Measurements from ENCODE around the gene COL18A1.
"Not testable (repeated sequence)": the region's sequence is repeated elsewhere in the genome, so short reads cannot be mapped to it uniquely, and the experiment has no call there.

The COL18A1 gene

DNA sequence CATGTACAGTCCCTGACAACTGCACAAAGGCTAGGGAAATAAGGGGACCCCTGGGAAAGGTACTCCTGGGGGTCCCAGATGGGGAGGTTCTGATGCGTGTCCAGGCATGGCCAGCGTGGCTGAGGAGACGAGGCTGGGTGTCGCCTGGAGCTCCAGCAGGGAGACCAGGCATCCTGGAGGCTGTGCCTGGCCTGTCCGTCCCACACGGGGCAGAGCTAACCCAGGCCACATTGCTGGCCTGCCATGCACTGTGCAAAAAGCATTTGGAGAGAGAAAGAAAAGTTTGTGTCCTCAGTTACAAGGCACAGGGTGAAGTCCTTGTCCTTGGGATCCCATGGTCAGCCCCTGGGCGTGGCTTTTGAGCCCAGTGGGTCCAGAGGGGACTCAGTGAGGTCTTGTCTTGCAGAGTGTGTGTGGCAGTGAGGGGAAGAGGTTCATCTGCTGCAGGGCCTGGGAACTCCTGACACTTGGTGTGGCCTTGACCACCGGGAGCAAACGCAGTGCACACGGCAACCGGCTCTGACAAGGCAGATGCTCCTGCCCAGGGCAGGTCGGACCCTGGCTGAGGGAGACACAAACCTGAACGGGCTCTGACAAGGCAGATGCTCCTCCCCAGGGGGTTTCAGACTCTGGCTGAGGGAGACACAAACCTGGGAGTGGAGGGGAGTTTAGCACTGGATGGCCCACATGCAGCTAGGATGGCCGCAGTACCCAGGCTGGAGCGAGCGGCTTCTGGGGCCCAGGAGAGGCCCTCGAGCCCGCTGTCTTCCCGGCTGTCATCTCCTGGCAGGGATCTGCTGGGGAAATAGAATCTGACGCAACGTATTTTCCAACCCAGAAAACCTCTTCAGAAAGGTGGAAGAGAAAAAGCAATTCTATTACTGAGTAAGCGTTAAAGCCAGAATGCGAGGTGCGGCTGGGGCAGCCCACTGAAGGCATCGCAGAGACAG, 37.3 kb upstream of the COL18A1 start:
- DNase-seq = no peak

DNA sequence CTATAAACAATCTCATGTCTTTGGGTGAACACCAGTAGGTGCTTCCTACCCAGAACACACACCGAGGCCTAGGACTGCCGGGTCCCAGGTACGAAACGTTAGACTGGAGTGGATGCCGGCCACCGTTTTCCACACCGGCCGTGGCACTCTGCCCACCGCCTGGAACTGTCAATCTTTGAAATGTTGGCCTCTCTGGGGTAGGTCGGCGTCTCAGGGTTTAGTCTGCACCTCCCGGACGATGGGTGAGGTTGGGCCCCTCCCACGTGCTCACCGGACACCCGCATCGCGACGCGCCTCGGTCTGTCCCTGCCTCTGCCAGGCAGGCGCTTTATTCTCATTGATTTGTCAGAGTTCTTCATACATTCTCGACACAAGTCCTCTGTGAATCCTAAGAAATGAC, 35.9 kb upstream of the COL18A1 start:
- not testable (repeated sequence) for DNase-seq

DNA sequence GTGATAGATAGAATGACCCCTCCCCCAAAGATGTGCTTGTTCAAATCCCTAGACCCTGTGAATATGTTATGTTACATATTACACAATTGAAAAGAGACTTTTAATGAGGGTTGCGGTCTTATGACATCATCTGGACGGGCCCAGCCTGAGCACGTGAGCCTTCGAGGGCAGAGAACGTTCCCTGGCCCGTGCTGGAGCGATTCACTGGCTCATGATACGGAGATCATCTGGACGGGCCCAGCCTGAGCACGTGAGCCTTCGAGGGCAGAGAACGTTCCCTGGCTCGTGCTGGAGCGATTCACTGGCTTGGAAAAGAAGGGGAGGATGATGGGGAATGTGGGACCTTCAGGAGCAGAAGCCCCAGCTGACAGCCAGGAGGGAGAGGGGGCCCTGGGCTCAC, 34.4 kb upstream of the COL18A1 start:
- DNase-seq = no peak

DNA sequence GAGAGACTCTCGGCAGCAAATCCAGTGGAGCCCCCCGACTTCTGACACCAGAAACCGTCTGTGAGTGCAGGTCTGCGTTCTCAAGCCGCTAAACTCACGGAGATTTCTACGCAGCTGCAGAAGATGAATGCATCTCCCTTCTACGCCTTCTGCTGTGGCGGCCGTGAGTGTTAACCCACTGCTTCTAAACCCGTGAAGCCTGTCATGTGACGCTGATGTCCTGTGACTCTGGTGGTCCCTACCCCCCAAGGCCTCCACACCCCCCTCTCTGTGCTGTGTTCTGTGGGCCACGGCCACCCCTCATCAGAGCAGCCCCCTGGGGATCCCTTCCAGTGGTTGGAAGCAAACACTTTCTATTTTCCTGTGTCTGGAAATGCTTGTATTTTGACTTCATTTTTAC, 33.9 kb upstream of the COL18A1 start:
- DNase-seq = no peak

DNA sequence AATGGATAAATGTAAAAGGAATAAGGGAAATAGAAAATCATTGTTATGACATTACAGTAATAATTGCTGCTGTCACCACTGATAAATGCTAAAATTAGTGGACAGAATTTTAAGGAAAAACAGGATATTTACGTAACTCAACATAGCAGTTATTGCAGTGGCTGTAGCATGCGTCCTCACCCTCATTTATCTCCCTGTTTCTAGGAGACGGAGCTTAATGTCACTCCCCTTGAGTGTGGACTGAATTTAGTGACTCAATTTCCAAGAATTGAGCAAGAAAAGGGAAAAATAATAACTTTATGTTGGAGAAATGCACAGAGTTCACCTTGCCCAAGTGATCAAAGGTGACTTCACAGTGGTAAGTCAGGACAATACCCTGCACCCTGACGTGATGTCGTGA, 33.3 kb upstream of the COL18A1 start:
- no peak for DNase-seq

DNA sequence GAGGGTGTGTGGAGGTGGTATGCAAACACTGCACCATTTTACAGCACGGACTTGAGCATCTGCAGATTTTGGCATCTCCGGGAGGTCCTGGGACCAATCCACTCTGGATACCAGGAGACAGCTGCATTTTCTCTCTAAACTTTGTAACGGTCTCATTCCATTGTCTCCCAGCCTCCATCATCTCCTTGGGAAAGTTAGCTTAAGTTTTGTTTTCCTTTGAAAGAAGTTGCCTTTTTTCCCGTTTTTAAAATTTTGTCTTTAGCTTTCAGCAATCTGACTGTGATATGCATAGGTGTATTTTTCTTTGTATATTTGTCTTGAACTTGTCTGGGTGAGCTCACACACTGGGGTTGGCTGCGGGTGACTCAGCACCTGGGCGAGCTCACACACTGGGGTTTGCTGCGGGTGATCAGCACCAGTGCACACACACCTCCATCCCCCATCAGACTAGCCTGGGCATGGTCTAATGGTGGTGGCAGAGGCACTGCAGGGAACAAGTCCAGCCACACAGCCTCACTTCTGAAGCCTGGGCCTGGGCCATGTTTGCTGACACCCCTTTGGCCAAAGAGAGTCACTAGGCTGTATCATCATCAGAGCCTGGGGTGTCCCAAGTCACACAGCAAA, 32.1 kb upstream of the COL18A1 start:
- no peak for DNase-seq

DNA sequence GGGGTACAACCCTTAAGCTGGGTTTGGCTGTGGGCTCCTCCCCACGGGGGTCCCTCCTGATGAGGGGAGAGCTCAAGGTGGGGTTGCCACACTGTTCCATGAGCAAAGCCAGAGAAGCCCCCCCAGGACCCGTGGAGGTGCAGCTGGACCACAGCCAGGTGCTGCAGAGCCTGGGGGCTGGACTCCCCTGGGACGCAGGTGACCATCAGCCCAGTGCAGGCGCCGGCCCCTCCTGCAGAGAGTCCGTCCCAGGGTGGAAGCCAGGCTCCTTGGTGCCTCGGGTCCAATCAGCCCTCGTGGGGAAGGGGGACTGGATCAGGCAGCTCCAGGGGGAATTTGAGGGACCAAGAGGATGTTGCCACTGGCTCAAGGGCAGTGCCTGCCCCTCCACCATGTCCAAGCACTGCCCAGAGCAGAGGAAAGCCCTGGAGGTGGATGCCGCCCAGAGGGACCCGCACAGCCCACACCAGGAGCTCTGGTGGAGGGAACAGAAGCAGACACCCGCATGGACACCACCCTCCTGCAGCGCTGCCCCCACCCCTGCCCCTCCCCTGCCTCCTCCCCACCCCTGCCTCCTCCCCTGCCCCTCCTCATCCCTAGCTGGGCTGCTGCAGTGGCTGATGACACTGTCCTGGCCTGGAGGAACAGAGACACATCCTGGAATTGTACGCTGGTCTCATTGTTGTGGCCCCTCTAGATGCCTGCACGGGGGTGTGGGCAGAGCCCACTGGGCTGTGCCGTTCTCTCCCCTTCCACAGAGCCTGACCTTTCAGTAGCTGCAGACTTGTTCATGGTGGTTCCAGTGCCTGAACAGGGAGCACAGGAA, 30.8 kb upstream of the COL18A1 start:
- DNase-seq = no peak

DNA sequence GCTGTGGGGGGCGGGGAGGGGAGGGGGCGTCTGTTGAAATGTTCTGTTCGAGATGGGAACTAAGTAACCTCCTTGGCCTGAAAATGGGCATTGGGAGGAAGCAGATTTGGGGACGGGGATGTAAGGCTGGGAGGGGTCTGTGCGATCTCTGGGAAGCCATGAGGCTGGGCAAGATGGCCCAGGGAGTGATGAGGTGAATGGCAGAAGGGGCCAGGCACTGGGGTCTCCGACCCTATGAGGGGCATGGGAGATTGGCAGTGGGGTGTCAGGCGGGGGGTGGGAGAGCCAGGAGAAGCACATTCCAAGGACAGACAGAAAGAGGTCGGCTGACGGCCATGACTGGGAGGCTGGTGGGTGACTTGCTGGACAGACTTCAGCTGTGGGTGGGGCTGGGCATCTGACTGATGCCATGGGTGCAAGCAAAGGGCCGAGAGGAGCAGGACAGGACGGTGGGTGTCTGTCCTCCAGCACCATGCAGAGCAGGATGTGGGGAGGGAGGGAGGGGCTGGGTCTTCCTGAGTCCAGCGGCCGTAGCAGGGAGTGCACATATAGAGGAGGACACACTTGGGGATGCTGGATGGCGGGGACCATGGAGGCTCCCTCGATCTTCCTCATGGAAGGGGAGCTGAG, 30.0 kb upstream of the COL18A1 start:
- no peak for DNase-seq

DNA sequence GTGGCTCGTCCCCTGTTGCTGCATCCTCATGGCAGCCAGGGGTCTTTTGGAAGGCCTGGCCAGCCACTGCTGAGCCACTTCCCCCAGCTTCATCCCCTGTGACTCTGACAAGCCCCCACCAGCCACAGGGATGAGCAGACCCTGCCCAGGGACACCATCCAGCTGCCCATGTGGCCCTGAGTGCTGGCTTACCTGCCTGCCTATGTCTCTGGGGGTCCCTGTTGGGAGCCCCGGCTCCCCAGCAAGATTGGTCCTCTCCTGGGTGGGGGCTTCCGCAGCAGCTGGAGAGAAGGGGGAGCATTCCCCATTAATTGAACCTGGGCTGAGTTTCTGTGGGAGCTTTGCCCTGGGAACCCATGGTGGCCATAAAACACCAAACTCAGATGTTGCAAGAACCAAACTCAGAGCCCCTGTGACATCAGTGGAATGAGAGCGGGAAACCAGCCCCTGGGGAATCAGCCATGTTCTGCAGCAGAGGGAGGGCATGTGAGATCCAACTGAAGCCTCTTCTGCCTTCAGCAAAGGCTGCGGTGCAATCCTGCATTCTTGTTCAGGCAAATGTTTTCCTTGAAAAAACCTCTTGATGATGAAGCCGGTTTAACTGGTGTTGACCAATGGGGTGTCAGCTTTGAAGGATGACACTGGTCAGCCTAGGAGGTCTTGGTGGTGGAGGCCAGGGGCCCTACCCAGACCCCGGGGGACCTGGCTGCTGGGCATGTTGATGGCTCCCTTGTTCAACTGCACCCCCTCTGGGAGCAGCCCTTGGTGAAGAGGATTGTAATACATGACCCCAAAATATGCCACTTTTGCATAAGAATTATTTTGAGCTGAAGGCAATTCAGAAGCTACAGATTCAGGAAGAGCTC, 28.3 kb upstream of the COL18A1 start:
- no peak for DNase-seq

DNA sequence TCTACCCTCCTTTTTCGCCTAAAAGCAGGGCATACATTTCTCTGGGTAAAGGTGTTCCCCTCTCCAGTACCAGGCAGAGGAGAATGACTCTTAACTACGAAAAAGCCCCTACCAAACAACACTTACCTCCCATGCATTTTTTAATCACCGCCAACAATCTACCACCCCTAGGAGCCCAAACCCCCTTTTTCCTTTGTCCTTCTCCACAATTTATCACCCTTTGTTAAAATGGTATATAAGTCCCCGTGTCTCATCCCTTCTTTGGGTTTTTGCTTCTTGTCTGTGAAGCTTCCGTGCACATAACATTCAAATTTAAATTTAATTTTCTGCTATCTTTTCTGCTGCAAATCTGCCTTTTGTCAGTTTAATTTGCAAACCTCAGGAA, 27.6 kb upstream of the COL18A1 start:
- no peak for DNase-seq

DNA sequence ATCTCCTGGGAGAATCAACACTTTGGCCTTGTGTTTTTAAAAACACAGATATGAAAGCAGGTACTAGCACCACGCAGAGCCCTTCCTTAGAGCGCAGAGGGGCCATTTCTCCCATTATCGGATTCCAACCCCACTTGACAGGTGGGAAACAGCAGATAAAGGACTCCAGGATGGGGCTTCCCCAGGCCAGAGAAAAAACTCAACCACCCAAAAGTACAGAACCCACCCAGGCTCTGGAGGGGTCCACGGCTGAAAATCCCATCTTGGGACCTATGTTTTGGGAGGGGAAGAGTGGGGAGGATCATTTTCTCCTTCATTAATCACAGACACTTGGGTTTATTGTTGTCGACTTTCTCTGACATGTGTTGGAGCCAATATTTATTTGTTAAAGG, 27.1 kb upstream of the COL18A1 start:
- DNase-seq = no peak

DNA sequence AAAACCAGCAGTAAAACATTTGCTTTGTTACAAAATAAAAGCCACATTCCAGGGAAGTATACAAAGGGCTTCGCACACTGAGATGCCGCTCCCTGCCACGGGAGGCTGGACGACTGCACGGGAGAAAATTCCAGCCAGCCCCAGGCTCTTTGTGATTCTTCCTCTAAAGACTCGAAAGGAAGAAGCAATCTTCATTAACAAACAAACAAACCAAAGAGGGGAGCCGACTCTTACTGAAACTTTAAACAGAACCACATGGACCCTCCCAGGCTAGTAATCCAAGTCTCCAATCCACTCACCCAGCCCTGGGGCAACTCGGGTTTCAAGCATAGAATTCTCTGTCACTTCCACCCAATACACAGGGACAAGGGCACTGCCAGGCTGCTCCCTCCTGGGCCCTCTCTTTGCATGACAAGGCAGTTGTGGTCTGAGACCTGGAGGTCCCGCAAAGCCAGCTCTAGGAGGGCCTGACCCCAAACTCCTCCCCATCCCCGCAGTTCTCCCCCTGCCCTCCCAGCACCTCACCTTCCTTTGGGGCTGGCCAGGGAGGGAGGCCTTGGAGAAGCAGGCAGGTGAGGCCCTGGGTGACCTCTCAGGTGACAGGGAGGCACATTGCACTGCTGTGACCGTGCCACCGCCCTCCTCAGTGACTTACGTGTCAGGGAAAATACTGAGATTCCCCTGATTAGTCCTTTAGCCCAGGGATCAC, 26.6 kb upstream of the COL18A1 start:
- no peak for DNase-seq

DNA sequence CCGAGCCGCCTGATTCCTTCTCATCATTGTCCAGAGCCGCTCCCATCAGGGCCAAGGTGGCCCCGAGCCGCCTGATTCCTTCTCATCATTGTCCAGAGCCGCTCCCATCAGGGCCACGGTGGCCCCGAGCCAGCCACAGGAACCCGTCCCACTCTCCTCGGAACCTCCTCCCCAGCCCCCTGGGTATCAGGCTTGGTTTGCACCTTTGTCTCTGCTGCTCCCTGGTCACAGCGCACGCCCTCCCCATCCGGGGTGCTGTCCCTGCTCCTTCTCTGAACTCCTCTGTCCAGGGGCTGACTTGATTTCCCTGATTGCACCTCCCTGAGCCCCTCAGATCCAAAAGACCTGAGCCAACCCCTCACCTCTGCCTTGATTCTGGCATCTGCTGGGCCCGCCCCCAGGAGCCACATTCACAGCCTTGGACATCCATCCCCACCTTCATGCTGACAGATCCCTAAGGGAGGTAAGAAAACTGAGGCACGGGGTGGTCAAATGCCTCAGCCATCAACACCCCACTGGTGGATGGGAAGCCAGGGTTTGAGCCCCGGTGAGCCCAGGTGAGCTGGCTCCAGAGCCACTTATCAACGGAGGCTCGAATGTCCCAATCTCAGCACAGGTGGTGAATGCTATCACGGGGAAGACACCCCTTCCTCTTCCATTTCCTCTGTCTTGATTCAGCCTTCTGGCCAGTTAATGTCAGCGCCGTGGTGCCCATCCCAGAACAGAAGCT, 25.6 kb upstream of the COL18A1 start:
- DNase-seq = no peak

DNA sequence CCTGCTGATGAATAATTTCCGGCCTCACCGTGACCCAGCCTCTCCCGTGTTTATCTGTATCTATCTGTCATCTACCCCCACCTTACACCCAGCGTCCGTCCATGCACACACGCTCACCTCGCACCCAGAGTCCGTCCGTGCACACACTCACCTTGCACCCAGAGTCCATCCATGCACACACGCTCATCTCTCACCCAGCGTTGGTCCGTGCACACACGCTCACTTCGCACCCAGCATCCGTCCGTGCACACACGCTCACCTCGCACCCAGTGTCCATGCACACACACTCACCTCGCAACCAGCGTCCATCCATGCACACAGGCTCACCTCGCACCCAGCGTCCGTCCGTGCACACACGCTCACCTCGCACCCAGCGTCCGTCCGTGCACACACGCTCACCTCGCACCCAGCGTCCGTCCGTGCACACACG, 25.0 kb upstream of the COL18A1 start:
- DNase-seq = no peak

DNA sequence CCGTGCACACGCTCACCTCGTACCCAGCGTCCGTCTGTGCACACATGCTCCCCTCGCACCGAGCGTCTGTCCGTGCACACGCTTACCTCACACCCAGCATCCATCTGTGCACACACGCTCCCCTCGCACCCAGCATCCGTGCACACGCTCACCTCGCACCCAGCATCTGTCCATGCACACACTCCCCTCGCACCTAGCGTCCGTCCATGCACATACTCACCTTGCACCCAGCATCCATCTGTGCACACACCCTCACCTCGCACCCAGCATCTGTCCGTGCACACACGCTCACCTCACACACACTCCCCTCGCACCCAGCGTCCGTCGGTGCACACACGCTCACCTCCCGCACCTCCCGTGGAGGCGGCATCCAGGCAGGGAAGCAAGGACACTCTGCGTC, 24.4 kb upstream of the COL18A1 start:
- no peak for DNase-seq

DNA sequence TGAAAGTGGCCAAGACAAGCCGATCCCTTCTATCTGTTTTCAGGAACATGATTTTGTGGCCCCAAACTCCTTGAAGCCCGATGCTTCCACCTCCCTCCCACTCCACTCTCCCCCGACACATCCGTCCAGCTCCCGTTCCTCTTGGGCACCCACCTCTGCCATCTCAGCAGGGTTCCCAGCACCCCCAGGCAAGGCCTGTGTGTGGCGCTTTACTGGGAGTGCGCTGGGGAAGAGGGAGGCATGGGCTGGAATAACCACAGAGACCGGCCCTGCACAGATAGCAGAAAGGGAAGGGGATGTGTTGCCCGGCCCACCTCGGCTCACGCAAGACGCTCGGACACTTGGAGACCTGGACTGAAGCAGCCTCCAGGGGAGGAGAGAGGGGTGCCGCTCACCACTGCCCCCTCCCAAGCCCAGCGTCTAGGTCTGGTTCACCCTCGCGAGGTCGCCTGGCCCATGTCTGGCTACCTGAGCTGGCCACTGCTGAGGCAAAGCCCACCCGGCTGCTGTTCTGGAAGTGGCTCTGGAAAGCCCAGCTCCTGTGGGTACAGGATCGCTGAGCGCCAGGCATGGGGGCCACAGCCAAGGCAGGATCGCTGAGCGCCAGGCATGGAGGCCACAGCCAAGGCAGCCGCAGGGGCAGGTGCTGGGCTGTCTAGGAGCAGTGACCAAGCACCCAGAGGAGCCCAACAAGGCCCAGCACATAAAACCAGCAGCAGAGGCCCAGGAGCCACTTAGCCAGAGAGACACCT, 23.8 kb upstream of the COL18A1 start:
- DNase-seq = no peak

DNA sequence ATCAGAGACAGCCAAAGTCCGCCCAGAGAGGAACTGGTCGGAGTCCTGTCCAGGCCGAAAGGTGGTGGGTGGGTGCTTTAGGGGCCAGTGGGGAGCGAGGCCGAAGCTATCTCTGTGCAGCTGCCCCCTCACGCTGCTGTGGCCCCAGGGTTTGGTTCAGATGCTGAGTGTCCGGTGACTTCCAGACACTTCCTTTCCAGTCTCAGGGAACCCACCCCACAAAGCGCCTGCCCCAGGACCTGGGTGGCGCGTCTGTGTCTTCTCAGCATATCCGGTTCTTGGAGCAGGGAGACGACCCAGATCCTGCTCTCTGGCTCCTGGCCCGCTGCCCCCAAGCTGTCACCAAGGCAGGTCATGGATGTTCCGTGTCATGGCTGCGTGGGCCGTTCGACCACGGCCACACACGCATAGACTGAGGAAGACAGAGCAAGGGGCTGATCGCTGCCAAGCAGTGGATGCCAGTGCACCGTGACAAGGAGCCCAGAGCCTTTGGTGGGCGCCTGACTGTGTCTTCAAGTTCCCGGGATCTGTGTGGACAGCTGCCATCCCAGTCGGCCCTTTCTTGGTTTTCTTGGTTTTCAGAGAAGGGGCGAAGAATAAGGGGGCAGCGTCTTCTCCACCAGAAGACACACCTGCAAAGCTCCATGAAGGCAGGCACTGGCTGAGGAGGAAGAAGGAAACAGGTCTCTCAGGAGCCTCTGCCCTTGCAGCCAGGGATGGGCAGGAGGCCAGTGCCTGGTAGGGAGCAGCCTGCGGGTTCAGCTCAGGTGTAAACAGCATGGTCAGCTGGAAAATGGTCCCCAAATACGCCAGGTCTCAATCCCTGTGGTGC, 22.9 kb upstream of the COL18A1 start:
- no peak for DNase-seq

DNA sequence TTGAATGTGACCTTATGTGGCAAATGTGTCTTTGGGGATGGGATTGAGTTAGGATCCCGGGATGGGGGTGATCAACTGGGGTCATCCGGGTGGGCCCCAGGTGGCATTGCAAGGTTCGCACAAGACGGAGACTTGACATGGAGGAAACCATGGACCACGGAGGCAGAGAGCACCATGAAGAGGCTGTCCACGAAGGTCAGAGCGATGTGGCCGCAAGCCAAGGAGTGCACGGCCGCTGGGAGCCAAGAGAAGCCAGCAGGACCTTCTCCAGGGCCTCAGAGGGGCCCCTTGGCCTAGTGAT, 22.3 kb upstream of the COL18A1 start:
- DNase-seq = no peak

DNA sequence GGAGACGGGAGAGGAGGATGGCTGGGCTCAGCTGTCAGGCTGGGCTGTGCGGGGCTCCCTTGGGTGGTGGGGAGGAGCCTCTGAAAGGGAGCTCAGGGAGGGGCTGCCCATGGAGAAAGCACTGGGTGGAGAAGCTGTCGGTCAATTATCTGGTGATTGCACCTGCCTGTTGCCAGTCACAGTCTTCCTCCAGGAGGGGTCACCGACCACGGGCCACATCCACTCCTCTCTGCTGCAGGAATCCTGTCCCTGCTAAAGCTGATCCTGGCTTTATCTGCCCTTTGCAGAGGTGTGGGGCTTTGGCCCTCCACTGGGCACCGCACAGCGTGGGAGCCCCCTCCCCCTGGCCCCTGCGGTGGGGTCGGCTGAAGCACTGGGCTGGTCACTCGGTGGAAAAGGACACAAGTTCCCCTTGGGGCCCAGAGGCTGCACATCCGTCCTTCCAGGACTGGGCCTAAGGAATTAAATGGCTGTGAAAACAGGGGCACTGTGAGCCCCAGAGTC, 21.8 kb upstream of the COL18A1 start:
- DNase-seq = no peak

Data from effector CD4-positive, alpha-beta T cell (primary cell).